Adipocyte (in vitro differentiated cells): ENCODE data around the gene HECW1.
A peak's percentile ranks its signal among the peaks of the same experiment; 100 is the strongest.

Experiments used
- DNase-seq: peaks from one replicate; pipeline ENCODE4 v3.0.0-alpha.2; 2015; ENCODE audit warnings: low read depth
- H3K27me3 ChIP-seq: replicated peaks from 2 replicates; pipeline ENCODE4 v1.7.0; 2013; ENCODE audit warnings: mild to moderate bottlenecking, low read length, moderate library complexity; ENCODE audit not compliant: control insufficient read depth, insufficient read depth
- H3K36me3 ChIP-seq: 2 replicates; pipeline ENCODE4 v1.7.0; 2013; ENCODE audit warnings: low read length, mild to moderate bottlenecking, moderate library complexity; ENCODE audit not compliant: control insufficient read depth, insufficient read depth, severe bottlenecking
- H3K4me1 ChIP-seq: 2 replicates; pipeline ENCODE4 v1.7.0; 2013; ENCODE audit warnings: mild to moderate bottlenecking, low read length, moderate library complexity; ENCODE audit not compliant: control insufficient read depth, insufficient read depth
- H3K4me3 ChIP-seq: 2 replicates; pipeline ENCODE4 v1.7.0; 2013; ENCODE audit warnings: mild to moderate bottlenecking, low read length, moderate library complexity
- H3K9ac ChIP-seq: 2 replicates; pipeline ENCODE4 v1.7.0; 2013; ENCODE audit warnings: mild to moderate bottlenecking, low read length, moderate library complexity
- H3K9me3 ChIP-seq: 2 replicates; pipeline ENCODE4 v1.7.0; 2013; ENCODE audit warnings: mild to moderate bottlenecking, low read length, moderate library complexity; ENCODE audit not compliant: control insufficient read depth

Gene HECW1

GRCh38 chr7:43398831-43399230 lies 286.4 kb downstream of the HECW1 start:
- no peak for DNase-seq
- Histone ChIP-seq H3K9ac (no peak overlapping the region), H3K4me1 (no peaks in the 10 kb centered on the region), H3K27me3 (peaks cover 25% of the 10 kb centered on the region), H3K9me3 (peaks cover 7% of the 10 kb centered on the region), H3K4me3 (no peak overlapping the region), H3K36me3 (no peaks in the 10 kb centered on the region)

- Histone ChIP-seq H3K4me1 (no peaks in the 10 kb centered on the region), H3K9ac (no peak overlapping the region), H3K27me3 (peaks cover 19% of the 10 kb centered on the region), H3K9me3 (peaks cover under 1% of the 10 kb centered on the region), H3K36me3 (no peaks in the 10 kb centered on the region), H3K4me3 (no peak overlapping the region)
- no peak for DNase-seq
Observed at GRCh38 chr7:43405948-43406347, 293.5 kb downstream of the HECW1 start.

GRCh38 chr7:43406961-43407360 lies 294.5 kb downstream of the HECW1 start:
- DNase-seq: no peak
- no peak overlapping the region for H3K4me3 ChIP-seq
- H3K9ac ChIP-seq: no peak overlapping the region

GRCh38 chr7:43408981-43409380 lies 296.5 kb downstream of the HECW1 start:
- Histone ChIP-seq H3K9me3 (no peaks in the 10 kb centered on the region), H3K9ac (no peak overlapping the region), H3K27me3 (peaks cover 7% of the 10 kb centered on the region), H3K4me1 (no peaks in the 10 kb centered on the region), H3K4me3 (no peak overlapping the region), H3K36me3 (no peaks in the 10 kb centered on the region)
- DNase-seq: no peak

More at GRCh38 chr7:43406961-43407360, 294.5 kb downstream of the HECW1 start:
- Histone ChIP-seq H3K36me3 (no peaks in the 10 kb centered on the region), H3K9me3 (no peaks in the 10 kb centered on the region), H3K4me1 (no peaks in the 10 kb centered on the region), H3K27me3 (peaks cover 10% of the 10 kb centered on the region)

GRCh38 chr7:43417455-43417854 lies 305.0 kb downstream of the HECW1 start:
- peaks cover 6% of the 10 kb centered on the region for H3K9me3 ChIP-seq
- no peak for DNase-seq
- H3K4me1 ChIP-seq: no peaks in the 10 kb centered on the region
- no peak overlapping the region for H3K9ac ChIP-seq
- no peaks in the 10 kb centered on the region for H3K27me3 ChIP-seq
- no peak overlapping the region for H3K4me3 ChIP-seq
- H3K36me3 ChIP-seq: no peaks in the 10 kb centered on the region

GRCh38 chr7:43430411-43430810 lies 318.0 kb downstream of the HECW1 start:
- Histone ChIP-seq H3K36me3 (no peaks in the 10 kb centered on the region), H3K4me3 (no peak overlapping the region), H3K9ac (no peak overlapping the region), H3K9me3 (peaks cover 3% of the 10 kb centered on the region), H3K4me1 (no peaks in the 10 kb centered on the region), H3K27me3 (no peaks in the 10 kb centered on the region)
- peak; percentile 38 for DNase-seq

GRCh38 chr7:43431020-43431595 lies 318.7 kb downstream of the HECW1 start:
- peaks cover 3% of the 10 kb centered on the region for H3K9me3 ChIP-seq
- H3K36me3 ChIP-seq: no peaks in the 10 kb centered on the region
- peak; percentile 7 for DNase-seq
- H3K27me3 ChIP-seq: no peaks in the 10 kb centered on the region
- H3K4me1 ChIP-seq: no peaks in the 10 kb centered on the region
- no peak overlapping the region for H3K4me3 ChIP-seq
- H3K9ac ChIP-seq: no peak overlapping the region

GRCh38 chr7:43433639-43434038 lies 321.2 kb downstream of the HECW1 start:
- DNase-seq: no peak
- Histone ChIP-seq H3K36me3 (no peaks in the 10 kb centered on the region), H3K9me3 (no peaks in the 10 kb centered on the region)

GRCh38 chr7:43437001-43437400 lies 324.6 kb downstream of the HECW1 start:
- Histone ChIP-seq H3K36me3 (no peaks in the 10 kb centered on the region), H3K9me3 (no peaks in the 10 kb centered on the region), H3K9ac (no peak overlapping the region), H3K4me3 (no peak overlapping the region), H3K27me3 (no peaks in the 10 kb centered on the region), H3K4me1 (no peaks in the 10 kb centered on the region)
- no peak for DNase-seq

More at GRCh38 chr7:43433639-43434038, 321.2 kb downstream of the HECW1 start:
- H3K9ac ChIP-seq: no peak overlapping the region
- no peaks in the 10 kb centered on the region for H3K4me1 ChIP-seq
- H3K27me3 ChIP-seq: no peaks in the 10 kb centered on the region
- H3K4me3 ChIP-seq: no peak overlapping the region

- Histone ChIP-seq H3K9me3 (no peaks in the 10 kb centered on the region), H3K27me3 (peaks cover 3% of the 10 kb centered on the region), H3K4me1 (no peaks in the 10 kb centered on the region), H3K36me3 (no peaks in the 10 kb centered on the region), H3K4me3 (no peak overlapping the region), H3K9ac (no peak overlapping the region)
- DNase-seq: no peak
Observed at GRCh38 chr7:43438897-43439479, 326.5 kb downstream of the HECW1 start.

GRCh38 chr7:43439631-43440401 lies 327.4 kb downstream of the HECW1 start:
- no peak overlapping the region for H3K4me3 ChIP-seq
- peak; percentile 51 for DNase-seq
- no peaks in the 10 kb centered on the region for H3K9me3 ChIP-seq

More at GRCh38 chr7:43439631-43440401, 327.4 kb downstream of the HECW1 start:
- Histone ChIP-seq H3K4me1 (no peaks in the 10 kb centered on the region), H3K9ac (no peak overlapping the region), H3K27me3 (peaks cover 3% of the 10 kb centered on the region), H3K36me3 (no peaks in the 10 kb centered on the region)
